ENCODE measurements around the gene METTL4.

GRCh38 chr18:2513616-2514015, 57.7 kb downstream of the METTL4 start:
- TF ChIP-seq GATA2 (IDR thresholded peaks at IDR 0.05; ENCODE audit: low read depth, low read length) = no peak
- no peak for TF ChIP-seq GATA3 (IDR thresholded peaks at IDR 0.05; ENCODE audit: low read depth, low read length)
